ENCODE results near the gene IL34.

The IL34 gene

DNA sequence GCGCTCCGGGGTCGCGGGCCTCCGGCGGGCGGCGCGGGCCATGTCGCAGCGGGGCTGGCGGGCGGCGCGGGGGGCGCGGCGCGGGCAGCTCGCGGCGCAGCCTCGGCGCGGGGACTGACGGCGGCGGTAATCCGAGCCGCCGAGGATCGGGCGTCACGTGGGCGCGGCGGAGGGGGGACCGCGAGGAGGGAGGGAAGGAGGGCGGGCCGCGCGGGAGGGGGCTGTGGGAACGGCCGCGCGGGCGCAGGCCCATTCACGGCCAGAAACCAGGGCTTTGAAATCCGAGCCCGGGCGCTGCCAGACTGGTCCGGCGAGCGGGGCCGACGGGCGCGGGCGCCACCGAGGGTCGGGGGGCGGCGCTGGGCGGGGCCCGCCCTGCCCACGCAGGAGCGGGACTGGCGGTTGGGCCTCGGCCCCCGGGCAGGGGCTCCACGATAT is 39.6 kb downstream of the IL34 start, which contains the start of gene MTSS2:
TSS of gene MTSS2 (minus strand) at position 116 of the 438 bp plus-strand sequence. CDS start 262 bp downstream, outside the sequence.
- Histone ChIP-seq H3K9ac (ENCODE audit: low read length) (peak within 1 kb of the TSS; percentile 91), H3K4ac (ENCODE audit: low read depth in 1 of 2, low read length in 2 of 2) (peak within 1 kb of the TSS; percentile 96 to 97), H2BK5ac (ENCODE audit: low read depth, low read length, poor library complexity, severe bottlenecking) (no peak within 1 kb of the TSS), H2BK120ac (ENCODE audit: low read depth, low read length) (peak within 1 kb of the TSS; percentile 99), H4K8ac (ENCODE audit: low read length) (peak within 1 kb of the TSS; percentile 90), H3K79me1 (replicated peaks; ENCODE audit: low read length, poor library complexity, severe bottlenecking) (peaks cover 8% of the 10 kb centered on the region), H2BK12ac (ENCODE audit: low read length in 2 of 2) (peak within 1 kb of the TSS; percentile 95 to 99), H3K9me3 (ENCODE audit: control insufficient read depth, low read length) (no peaks in the 10 kb centered on the region), H2AK5ac (ENCODE audit: low read length, severe bottlenecking) (no peak within 1 kb of the TSS), H3K4me1 (ENCODE audit: control insufficient read depth, insufficient read depth, low read depth, low read length) (peaks cover 64% of the 10 kb centered on the region), H3K27me3 (ENCODE audit: control insufficient read depth in 1 of 2, insufficient read depth in 1 of 2, low read length in 2 of 2) (no peaks in the 10 kb centered on the region), H3K23ac (ENCODE audit: low read length in 2 of 2) (peak within 1 kb of the TSS; percentile 31 to 91), H2AFZ (ENCODE audit: low read depth, low read length) (peak within 1 kb of the TSS; percentile 8), H3K4me2 (ENCODE audit: low read length, poor library complexity, severe bottlenecking) (peak within 1 kb of the TSS; percentile 92), H3K36me3 (ENCODE audit: control insufficient read depth in 1 of 2, insufficient read depth in 2 of 2, low read depth in 1 of 2, low read length in 2 of 2) (peaks cover 3 to 19% of the 10 kb centered on the region in 2 experiments), H3K27ac (ENCODE audit: low read length, poor library complexity, severe bottlenecking) (no peak within 1 kb of the TSS), H3K4me3 (ENCODE audit: insufficient read depth in 1 of 2, low read depth in 1 of 2, low read length in 2 of 2) (peak within 1 kb of the TSS; percentile 81 to 89), H4K91ac (ENCODE audit: low read length) (peak within 1 kb of the TSS; percentile 97), H3K18ac (ENCODE audit: low read depth in 1 of 2, low read length in 2 of 2) (peak within 1 kb of the TSS; percentile 93 to 96), H2BK15ac (ENCODE audit: low read depth, poor library complexity, severe bottlenecking) (peak within 1 kb of the TSS; percentile 95), H3K14ac (ENCODE audit: low read length in 2 of 2) (peak within 1 kb of the TSS in 1 of 2 experiments; percentile 85)
- WGBS = 1% methylated on average over 52 of the region's 72 CpGs
- peak; percentile 91 for DNase-seq

GRCh38 chr16:70686376-70687101 is 40.2 kb downstream of the IL34 start:
- peak overlapping the region; percentile 95 to 99 for H2BK12ac ChIP-seq (ENCODE audit: low read length in 2 of 2)
- H3K14ac ChIP-seq (ENCODE audit: low read length in 2 of 2) = peak overlapping the region in 1 of 2 experiments; percentile 63
- H3K4ac ChIP-seq (ENCODE audit: low read depth in 1 of 2, low read length in 2 of 2) = peak overlapping the region; percentile 96 to 97
- peak overlapping the region; percentile 90 for H4K8ac ChIP-seq (ENCODE audit: low read length)
- peak overlapping the region; percentile 76 for H3K9ac ChIP-seq (ENCODE audit: low read length)
- H2BK5ac ChIP-seq (ENCODE audit: low read depth, low read length, poor library complexity, severe bottlenecking) = no peak overlapping the region
- no peak overlapping the region for H3K27ac ChIP-seq (ENCODE audit: low read length, poor library complexity, severe bottlenecking)
- peak overlapping the region; percentile 93 to 96 for H3K18ac ChIP-seq (ENCODE audit: low read depth in 1 of 2, low read length in 2 of 2)
- 61% methylated on average over 29 of the region's 29 CpGs for WGBS
- H3K27me3 ChIP-seq (ENCODE audit: control insufficient read depth in 1 of 2, insufficient read depth in 1 of 2, low read length in 2 of 2) = no peaks in the 10 kb centered on the region
- H2BK15ac ChIP-seq (ENCODE audit: low read depth, poor library complexity, severe bottlenecking) = peak overlapping the region; percentile 95
- peak overlapping the region; percentile 97 for H4K91ac ChIP-seq (ENCODE audit: low read length)
- no peak for DNase-seq
- H2AK5ac ChIP-seq (ENCODE audit: low read length, severe bottlenecking) = no peak overlapping the region
- no peak overlapping the region for H2AFZ ChIP-seq (ENCODE audit: low read depth, low read length)
- peaks cover 3 to 22% of the 10 kb centered on the region in 2 experiments for H3K36me3 ChIP-seq (ENCODE audit: control insufficient read depth in 1 of 2, insufficient read depth in 2 of 2, low read depth in 1 of 2, low read length in 2 of 2)
- H3K4me2 ChIP-seq (ENCODE audit: low read length, poor library complexity, severe bottlenecking) = peak overlapping the region; percentile 66
- peak overlapping the region; percentile 65 to 81 for H3K4me3 ChIP-seq (ENCODE audit: insufficient read depth in 1 of 2, low read depth in 1 of 2, low read length in 2 of 2)
- peaks cover 4% of the 10 kb centered on the region for H3K79me1 ChIP-seq (replicated peaks; ENCODE audit: low read length, poor library complexity, severe bottlenecking)
- H3K23ac ChIP-seq (ENCODE audit: low read length in 2 of 2) = no peak overlapping the region
- peak overlapping the region; percentile 99 for H2BK120ac ChIP-seq (ENCODE audit: low read depth, low read length)
- peaks cover 64% of the 10 kb centered on the region for H3K4me1 ChIP-seq (ENCODE audit: control insufficient read depth, insufficient read depth, low read depth, low read length)
- no peaks in the 10 kb centered on the region for H3K9me3 ChIP-seq (ENCODE audit: control insufficient read depth, low read length)

- Histone ChIP-seq H3K18ac (ENCODE audit: low read depth in 1 of 2, low read length in 2 of 2) (peak overlapping the region; percentile 92 to 96), H2BK5ac (ENCODE audit: low read depth, low read length, poor library complexity, severe bottlenecking) (no peak overlapping the region), H2BK12ac (ENCODE audit: low read length in 2 of 2) (peak overlapping the region; percentile 95 to 99), H3K27ac (ENCODE audit: low read length, poor library complexity, severe bottlenecking) (no peak overlapping the region), H2BK120ac (ENCODE audit: low read depth, low read length) (peak overlapping the region; percentile 99), H3K4me3 (ENCODE audit: insufficient read depth in 1 of 2, low read depth in 1 of 2, low read length in 2 of 2) (no peak overlapping the region), H3K9me3 (ENCODE audit: control insufficient read depth, low read length) (no peaks in the 10 kb centered on the region), H3K79me1 (replicated peaks; ENCODE audit: low read length, poor library complexity, severe bottlenecking) (peaks cover 3% of the 10 kb centered on the region), H3K9ac (ENCODE audit: low read length) (no peak overlapping the region), H3K4me1 (ENCODE audit: control insufficient read depth, insufficient read depth, low read depth, low read length) (peaks cover 63% of the 10 kb centered on the region), H3K27me3 (ENCODE audit: control insufficient read depth in 1 of 2, insufficient read depth in 1 of 2, low read length in 2 of 2) (no peaks in the 10 kb centered on the region), H3K14ac (ENCODE audit: low read length in 2 of 2) (peak overlapping the region in 1 of 2 experiments; percentile 9), H3K4me2 (ENCODE audit: low read length, poor library complexity, severe bottlenecking) (no peak overlapping the region), H4K91ac (ENCODE audit: low read length) (peak overlapping the region; percentile 97), H4K8ac (ENCODE audit: low read length) (peak overlapping the region; percentile 47), H2BK15ac (ENCODE audit: low read depth, poor library complexity, severe bottlenecking) (peak overlapping the region; percentile 95), H3K36me3 (ENCODE audit: control insufficient read depth in 1 of 2, insufficient read depth in 2 of 2, low read depth in 1 of 2, low read length in 2 of 2) (peaks cover 3 to 25% of the 10 kb centered on the region in 2 experiments), H2AK5ac (ENCODE audit: low read length, severe bottlenecking) (peak overlapping the region; percentile 10), H3K4ac (ENCODE audit: low read depth in 1 of 2, low read length in 2 of 2) (peak overlapping the region; percentile 54 to 91), H2AFZ (ENCODE audit: low read depth, low read length) (no peak overlapping the region), H3K23ac (ENCODE audit: low read length in 2 of 2) (no peak overlapping the region)
- WGBS = 83% methylated on average over 1 of the region's 5 CpGs
- no peak for DNase-seq
These were observed 40.7 kb downstream of the IL34 start for GRCh38 chr16:70687102-70687511.

- DNase-seq = no peak
- peak overlapping the region; percentile 56 to 86 for H3K4ac ChIP-seq (ENCODE audit: low read depth in 1 of 2, low read length in 2 of 2)
- 88% methylated on average over 18 of the region's 18 CpGs for WGBS
- H3K9ac ChIP-seq (ENCODE audit: low read length) = no peak overlapping the region
- H2BK120ac ChIP-seq (ENCODE audit: low read depth, low read length) = peak overlapping the region; percentile 99
- no peaks in the 10 kb centered on the region for H3K9me3 ChIP-seq (ENCODE audit: control insufficient read depth, low read length)
- peak overlapping the region; percentile 92 for H2BK15ac ChIP-seq (ENCODE audit: low read depth, poor library complexity, severe bottlenecking)
- H2AFZ ChIP-seq (ENCODE audit: low read depth, low read length) = no peak overlapping the region
- no peak overlapping the region for H3K4me2 ChIP-seq (ENCODE audit: low read length, poor library complexity, severe bottlenecking)
- peak overlapping the region; percentile 41 for H2AK5ac ChIP-seq (ENCODE audit: low read length, severe bottlenecking)
- peak overlapping the region; percentile 81 to 99 for H2BK12ac ChIP-seq (ENCODE audit: low read length in 2 of 2)
- no peak overlapping the region for H3K27ac ChIP-seq (ENCODE audit: low read length, poor library complexity, severe bottlenecking)
- no peak overlapping the region for H2BK5ac ChIP-seq (ENCODE audit: low read depth, low read length, poor library complexity, severe bottlenecking)
- H3K4me1 ChIP-seq (ENCODE audit: control insufficient read depth, insufficient read depth, low read depth, low read length) = peaks cover 64% of the 10 kb centered on the region
- H3K36me3 ChIP-seq (ENCODE audit: control insufficient read depth in 1 of 2, insufficient read depth in 2 of 2, low read depth in 1 of 2, low read length in 2 of 2) = peaks cover 3 to 25% of the 10 kb centered on the region in 2 experiments
- no peak overlapping the region for H3K4me3 ChIP-seq (ENCODE audit: insufficient read depth in 1 of 2, low read depth in 1 of 2, low read length in 2 of 2)
- H3K18ac ChIP-seq (ENCODE audit: low read depth in 1 of 2, low read length in 2 of 2) = peak overlapping the region; percentile 49 to 92
- peaks cover 3% of the 10 kb centered on the region for H3K79me1 ChIP-seq (replicated peaks; ENCODE audit: low read length, poor library complexity, severe bottlenecking)
- peak overlapping the region; percentile 97 for H4K91ac ChIP-seq (ENCODE audit: low read length)
- H3K23ac ChIP-seq (ENCODE audit: low read length in 2 of 2) = peak overlapping the region; percentile 10 to 37
- no peaks in the 10 kb centered on the region for H3K27me3 ChIP-seq (ENCODE audit: control insufficient read depth in 1 of 2, insufficient read depth in 1 of 2, low read length in 2 of 2)
- peak overlapping the region in 1 of 2 experiments; percentile 30 for H3K14ac ChIP-seq (ENCODE audit: low read length in 2 of 2)
- peak overlapping the region; percentile 88 for H4K8ac ChIP-seq (ENCODE audit: low read length)
These were observed 41.4 kb downstream of the IL34 start for GRCh38 chr16:70687671-70688245.

Measured in mesenchymal stem cell (in vitro differentiated cells and primary cell).